ENCODE measurements around the gene RPL22L1. TPM values are rescaled to one million over a fixed set of nuclear protein-coding genes. Genes with fewer than 3 reads are reported as not detected.
A peak's percentile ranks its signal among the peaks of the same experiment; 100 is the strongest.
"Not testable (repeated sequence)": the region's sequence is repeated elsewhere in the genome, so short reads cannot be mapped to it uniquely, and the experiment has no call there.

Gene RPL22L1
- total and polyA plus RNA-seq, 7 donors = 69.6 to 148 (median 97.0) TPM

- peak; percentile 65 for DNase-seq
- H3K36me3 ChIP-seq = no peaks in the 10 kb centered on the region
- peaks cover 0 to 20% (median 13%) of the 10 kb centered on the region in 4 donors for H3K4me1 ChIP-seq
- intact Hi-C loops (cut with DNase I) = loop anchor here (1.0 kb wide), 1 partner anchor 37 kb away; the partner anchor contains the start of gene RPL22L1
- WGBS, 2 donors = 9 to 11% methylated on average over 33 of the region's 33 CpGs
- no peaks in the 10 kb centered on the region for H3K27me3 ChIP-seq
- peak overlapping the region; percentile 75 to 84 (median 77) for H3K27ac ChIP-seq
- peak overlapping the region; percentile 57 to 91 (median 78) for H3K4me3 ChIP-seq
- H3K9me3 ChIP-seq = peaks cover 0 to 6% (median 4%) of the 10 kb centered on the region in 4 donors
- no peak for TF ChIP-seq POLR2A (IDR thresholded peaks at IDR 0.05)
- TF ChIP-seq CTCF (IDR thresholded peaks at IDR 0.05) = no peak
- no peak for TF ChIP-seq POLR2AphosphoS5 (IDR thresholded peaks at IDR 0.05)
- no peak for TF ChIP-seq EP300 (IDR thresholded peaks at IDR 0.05)
Observed at GRCh38 chr3:170907637-170908234, 37.7 kb upstream of the RPL22L1 start.

DNA sequence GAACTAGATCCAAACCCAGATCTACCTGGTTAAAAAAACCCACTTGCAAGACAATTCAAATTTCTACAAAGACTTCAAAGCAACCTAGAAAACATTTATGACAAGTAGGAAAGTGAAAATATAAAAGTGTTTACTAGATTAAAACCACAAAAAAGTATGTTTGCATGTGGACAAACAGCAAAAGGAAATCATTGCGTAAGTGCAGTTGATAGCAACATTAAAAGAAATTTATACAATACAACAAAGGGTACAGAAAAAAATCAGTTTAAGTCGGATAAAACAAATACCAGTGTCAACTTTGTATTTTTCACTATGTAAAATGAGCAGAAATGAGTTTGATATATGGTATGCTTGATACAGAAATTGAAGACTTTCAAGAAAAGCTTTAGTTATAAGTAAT lies 35.9 kb upstream of the RPL22L1 start:
- Histone ChIP-seq H3K27ac (no peak overlapping the region), H3K4me1 (peaks cover 0 to 20% (median 13%) of the 10 kb centered on the region in 4 donors), H3K27me3 (no peaks in the 10 kb centered on the region), H3K4me3 (no peak overlapping the region), H3K36me3 (no peaks in the 10 kb centered on the region), H3K9me3 (peaks cover 0 to 6% (median 4%) of the 10 kb centered on the region in 4 donors)
- TF ChIP-seq CTCF (IDR thresholded peaks at IDR 0.05) (no peak), POLR2A (IDR thresholded peaks at IDR 0.05) (no peak), EP300 (IDR thresholded peaks at IDR 0.05) (no peak), POLR2AphosphoS5 (IDR thresholded peaks at IDR 0.05) (no peak)
- no peak for DNase-seq
- intact Hi-C loops (cut with DNase I) = no loop called here
- WGBS, 2 donors = 86 to 89% methylated on average over 2 of the region's 2 CpGs

- Histone ChIP-seq H3K4me1 (peaks cover 0 to 12% (median 11%) of the 10 kb centered on the region in 4 donors), H3K27me3 (no peaks in the 10 kb centered on the region), H3K9me3 (no peaks in the 10 kb centered on the region), H3K4me3 (no peak overlapping the region), H3K36me3 (no peaks in the 10 kb centered on the region), H3K27ac (no peak overlapping the region)
- TF ChIP-seq POLR2A (IDR thresholded peaks at IDR 0.05) (no peak), EP300 (IDR thresholded peaks at IDR 0.05) (no peak), CTCF (IDR thresholded peaks at IDR 0.05) (no peak), POLR2AphosphoS5 (IDR thresholded peaks at IDR 0.05) (no peak)
- intact Hi-C loops (cut with DNase I) = no loop called here
- WGBS, 2 donors = 96% methylated on average over 3 of the region's 3 CpGs
- DNase-seq = no peak
Observed at GRCh38 chr3:170903123-170903522, 33.1 kb upstream of the RPL22L1 start.

- Histone ChIP-seq H3K9me3 (no peaks in the 10 kb centered on the region), H3K4me1 (no peaks in the 10 kb centered on the region), H3K27ac (no peak overlapping the region), H3K4me3 (no peak overlapping the region), H3K36me3 (no peaks in the 10 kb centered on the region), H3K27me3 (no peaks in the 10 kb centered on the region)
- no peak for TF ChIP-seq EP300 (IDR thresholded peaks at IDR 0.05)
- TF ChIP-seq POLR2AphosphoS5 (IDR thresholded peaks at IDR 0.05) = no peak
- no peak for TF ChIP-seq POLR2A (IDR thresholded peaks at IDR 0.05)
- no peak for TF ChIP-seq CTCF (IDR thresholded peaks at IDR 0.05)
- intact Hi-C loops (cut with DNase I) = no loop called here
- WGBS, 2 donors = 98 to 100% methylated on average over 1 of the region's 1 CpG
- DNase-seq = no peak
Observed at GRCh38 chr3:170899455-170899854, 29.5 kb upstream of the RPL22L1 start.

DNA sequence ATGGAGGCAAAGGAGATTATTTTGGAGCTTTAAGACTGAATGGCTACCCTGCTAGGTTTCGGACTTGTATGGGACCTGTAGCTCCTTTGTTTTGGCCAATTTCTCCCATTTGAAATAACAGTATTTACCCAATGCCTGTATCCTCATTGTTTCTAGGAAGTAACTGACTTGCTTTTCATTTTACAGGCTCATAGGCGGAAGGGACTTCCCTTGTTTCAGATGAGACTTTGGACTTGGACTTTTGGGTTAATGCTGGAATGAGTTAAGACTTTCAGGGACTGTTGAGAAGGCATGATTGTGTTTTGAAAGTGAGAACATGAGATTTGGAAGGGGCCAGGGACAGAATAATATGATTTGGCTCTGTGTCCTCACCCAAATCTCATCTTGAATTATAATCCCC lies 28.0 kb upstream of the RPL22L1 start:
- Histone ChIP-seq H3K27me3 (no peaks in the 10 kb centered on the region), H3K4me1 (no peaks in the 10 kb centered on the region), H3K27ac (no peak overlapping the region), H3K4me3 (no peak overlapping the region), H3K36me3 (no peaks in the 10 kb centered on the region), H3K9me3 (no peaks in the 10 kb centered on the region)
- intact Hi-C loops (cut with DNase I) = no loop called here
- DNase-seq = no peak
- WGBS, 2 donors = 68 to 88% methylated on average over 2 of the region's 2 CpGs
- TF ChIP-seq POLR2AphosphoS5 (IDR thresholded peaks at IDR 0.05) = no peak
- no peak for TF ChIP-seq EP300 (IDR thresholded peaks at IDR 0.05)
- TF ChIP-seq POLR2A (IDR thresholded peaks at IDR 0.05) = no peak
- no peak for TF ChIP-seq CTCF (IDR thresholded peaks at IDR 0.05)

GRCh38 chr3:170897199-170897598 lies 27.2 kb upstream of the RPL22L1 start:
- DNase-seq; H3K36me3 ChIP-seq; H3K9me3 ChIP-seq; H3K4me1 ChIP-seq; H3K4me3 ChIP-seq; H3K27me3 ChIP-seq; H3K27ac ChIP-seq; intact Hi-C loops (cut with DNase I): not testable (repeated sequence)
- 94 to 99% methylated on average over 1 of the region's 1 CpG for WGBS, 2 donors

Data from sigmoid colon (tissue), 7 donors.